ENCODE results near the gene TACR1.

TACR1 gene

GRCh38 chr2:75142081-75142480 lies 57.2 kb downstream of the TACR1 start:
- no peak for DNase-seq

DNA sequence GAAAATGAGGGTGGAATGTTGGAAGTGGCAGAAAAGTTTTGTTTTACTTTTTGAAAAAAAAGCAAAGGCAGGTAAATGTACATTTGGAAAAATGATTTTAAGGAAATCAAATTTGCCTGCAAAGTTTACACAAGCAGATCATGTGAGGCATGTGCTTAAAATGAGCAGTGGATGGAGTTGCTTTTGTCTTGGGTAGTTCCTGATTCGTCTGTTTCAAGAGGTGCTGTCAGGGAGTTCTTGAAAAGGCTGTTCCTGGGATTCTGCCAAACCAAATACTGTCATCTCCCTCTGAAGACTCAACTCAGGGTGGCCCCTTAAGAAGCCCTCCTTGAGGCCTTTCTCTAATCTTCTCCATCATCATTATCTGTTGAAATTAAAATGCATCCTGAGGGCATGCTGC lies 59.0 kb downstream of the TACR1 start:
- DNase-seq, result no peak

GRCh38 chr2:75139171-75139570 lies 60.1 kb downstream of the TACR1 start:
- no peak for DNase-seq

DNA sequence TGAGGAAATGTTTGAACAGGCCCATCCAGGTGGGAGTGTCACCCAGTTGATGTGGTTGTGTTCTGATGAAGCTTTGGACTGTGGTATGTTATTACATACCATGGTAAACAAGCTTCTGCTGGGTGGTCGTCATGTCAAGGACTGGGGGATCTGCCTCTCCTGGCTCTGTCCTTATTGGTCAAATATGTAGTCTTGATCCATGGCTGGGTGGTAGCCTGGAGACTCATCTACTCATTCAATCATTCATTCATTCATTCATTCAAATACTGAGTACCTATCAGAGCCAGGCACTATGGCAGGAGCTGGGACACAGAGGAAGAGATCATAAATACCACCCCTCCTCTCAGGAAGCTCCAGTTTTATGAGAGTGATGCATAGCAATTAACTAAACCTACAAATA lies 60.8 kb downstream of the TACR1 start:
- no peak for DNase-seq

DNA sequence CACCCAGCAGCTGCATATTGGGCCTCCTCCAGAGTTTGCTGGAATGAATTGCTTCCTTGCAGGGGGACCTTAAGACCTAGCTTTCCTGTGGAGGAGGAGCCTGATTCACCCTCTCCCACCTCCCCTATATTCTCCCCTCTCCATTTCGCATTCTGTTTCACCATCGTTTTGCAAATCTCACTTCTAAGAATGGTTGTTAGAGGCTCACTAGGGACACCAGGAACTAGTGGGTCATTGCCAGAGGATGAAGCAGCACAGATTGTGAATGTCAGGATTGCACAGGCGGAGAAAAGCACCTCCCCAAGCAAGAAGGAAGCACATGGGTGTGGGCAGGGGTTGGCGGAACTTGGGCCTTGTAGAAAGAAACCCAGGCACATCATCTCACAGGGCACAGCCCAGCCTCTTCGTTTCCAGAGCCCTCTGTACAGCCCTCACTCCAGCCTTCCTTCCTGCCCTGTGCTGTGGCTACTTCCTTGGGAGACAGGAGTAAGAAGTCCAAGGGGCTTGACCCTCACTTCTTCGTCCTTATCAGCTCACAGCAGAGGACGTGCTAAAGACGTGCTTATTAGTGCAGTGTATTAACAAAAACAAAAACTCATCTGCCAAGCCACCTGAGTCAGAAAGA lies 63.4 kb downstream of the TACR1 start:
- no peak for DNase-seq

DNA sequence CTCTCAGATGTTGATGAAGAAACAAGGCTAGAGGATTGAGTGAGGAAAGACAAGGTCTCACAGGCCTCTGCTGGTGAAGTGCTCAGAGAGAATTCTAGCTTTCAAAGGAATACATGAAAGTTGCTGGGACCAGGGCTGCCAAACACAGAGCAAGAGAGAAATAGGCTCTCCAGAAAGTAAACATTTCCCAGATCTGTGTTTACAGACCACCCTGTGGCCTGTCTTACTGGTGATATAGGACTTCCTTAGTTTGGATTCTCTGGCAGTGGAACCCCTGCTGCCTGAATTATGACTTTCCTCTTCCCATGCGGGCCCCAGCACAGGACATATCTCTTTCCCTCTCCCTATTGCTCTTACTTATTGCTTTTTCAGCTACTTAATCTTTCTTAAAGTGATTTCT lies 64.5 kb downstream of the TACR1 start:
- no peak for DNase-seq

DNA sequence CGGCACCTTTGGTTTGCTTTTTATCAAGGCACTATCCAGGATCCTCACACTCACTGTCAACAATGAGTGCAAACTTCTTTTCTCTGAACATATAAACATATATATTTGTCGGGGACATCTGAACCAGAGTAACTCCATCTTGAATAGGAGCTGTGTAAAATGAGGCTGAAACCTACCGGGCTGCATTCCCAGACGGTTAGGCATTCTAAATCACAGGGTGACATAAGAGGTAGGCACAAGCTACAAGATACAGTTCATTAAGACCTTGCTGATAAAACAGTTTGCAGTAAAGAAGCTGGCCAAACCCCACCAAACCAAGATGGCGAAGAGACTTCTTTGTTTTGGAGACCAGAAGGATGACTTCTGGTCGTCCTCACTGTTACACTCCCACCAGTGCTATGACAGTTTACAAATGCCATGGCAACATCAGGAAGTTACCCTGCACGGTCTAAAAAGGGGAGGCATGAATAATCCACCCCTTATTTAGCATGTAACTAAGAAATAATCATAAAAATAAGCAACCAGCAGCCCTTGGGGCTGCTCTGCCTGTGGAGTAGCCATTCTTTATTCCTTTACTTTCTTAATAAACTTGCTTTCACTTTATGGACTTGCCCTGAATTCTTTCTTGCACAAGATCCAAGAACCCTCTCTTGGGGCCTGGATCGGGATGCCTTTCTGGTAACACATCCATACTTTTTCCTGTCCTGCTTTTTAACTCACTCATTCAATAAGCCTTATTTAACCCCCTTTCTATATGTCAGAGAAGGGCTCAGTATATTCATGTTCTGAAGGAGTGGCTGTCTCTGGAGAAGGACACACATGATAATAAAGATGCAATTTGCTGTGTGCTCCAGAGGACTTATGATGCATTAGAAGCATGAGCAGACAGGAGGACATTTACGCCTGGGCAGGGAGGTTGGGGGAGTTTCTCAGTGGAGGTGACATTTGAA lies 65.4 kb downstream of the TACR1 start:
- no peak for DNase-seq

- DNase-seq, result no peak
Measured at GRCh38 chr2:75130171-75130570, 69.1 kb downstream of the TACR1 start.

DNA sequence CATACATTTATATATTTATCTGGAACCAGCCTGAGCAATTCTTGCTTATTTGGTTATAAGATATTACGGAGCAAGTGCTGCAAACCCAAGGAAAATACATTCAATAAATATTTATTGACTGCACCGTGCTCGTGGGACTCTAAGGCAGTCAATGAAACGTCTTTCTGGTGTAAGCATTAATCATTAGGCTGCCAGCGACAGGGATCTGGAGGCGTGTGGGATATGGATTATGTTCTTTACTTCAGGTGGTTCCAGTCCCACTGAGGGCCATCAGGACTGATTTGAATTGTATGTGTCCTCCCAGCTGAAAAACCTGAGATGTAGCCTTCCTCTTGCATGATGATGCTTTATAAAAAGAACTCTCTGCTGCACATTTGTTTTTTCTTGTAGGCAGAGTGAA lies 75.4 kb downstream of the TACR1 start:
- DNase-seq, result no peak

DNA sequence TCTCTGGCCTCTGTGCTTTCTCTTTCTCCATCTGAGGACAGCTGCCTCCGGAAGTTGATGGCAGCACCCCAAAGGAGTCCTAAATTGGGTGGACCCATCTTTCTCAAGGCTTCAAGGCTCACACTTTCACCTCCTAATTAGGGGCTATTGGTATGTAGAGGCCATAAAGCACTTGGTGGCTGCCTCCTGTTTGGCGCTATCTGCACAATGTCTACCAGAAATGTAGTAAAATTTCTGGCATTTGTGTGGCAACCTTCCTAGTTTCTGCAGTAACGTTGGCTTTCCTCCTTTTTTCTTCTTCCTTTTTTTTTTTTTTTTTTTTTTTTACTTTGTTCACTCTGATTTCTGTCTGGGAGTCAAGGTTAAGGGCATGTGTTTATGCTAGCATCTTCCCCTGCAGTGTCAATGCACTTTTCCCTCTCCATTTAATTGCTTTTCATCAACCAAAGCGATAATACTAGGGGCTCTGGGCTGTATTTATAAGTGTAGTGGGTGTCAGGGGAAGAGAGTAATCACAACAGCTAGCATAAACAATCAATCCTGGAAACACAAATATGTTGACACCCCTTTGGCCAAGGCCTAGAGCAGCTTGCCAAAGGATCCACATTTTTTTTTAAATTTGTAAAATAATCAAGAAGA lies 86.0 kb downstream of the TACR1 start:
- no peak for DNase-seq

- peak; percentile 4 for DNase-seq
Measured at GRCh38 chr2:75108937-75109482, 90.3 kb downstream of the TACR1 start.

- no peak for DNase-seq
Measured at GRCh38 chr2:75102011-75102410, 97.3 kb downstream of the TACR1 start.

- no peak for DNase-seq
Measured at GRCh38 chr2:75100801-75101151, 98.5 kb downstream of the TACR1 start.

DNA sequence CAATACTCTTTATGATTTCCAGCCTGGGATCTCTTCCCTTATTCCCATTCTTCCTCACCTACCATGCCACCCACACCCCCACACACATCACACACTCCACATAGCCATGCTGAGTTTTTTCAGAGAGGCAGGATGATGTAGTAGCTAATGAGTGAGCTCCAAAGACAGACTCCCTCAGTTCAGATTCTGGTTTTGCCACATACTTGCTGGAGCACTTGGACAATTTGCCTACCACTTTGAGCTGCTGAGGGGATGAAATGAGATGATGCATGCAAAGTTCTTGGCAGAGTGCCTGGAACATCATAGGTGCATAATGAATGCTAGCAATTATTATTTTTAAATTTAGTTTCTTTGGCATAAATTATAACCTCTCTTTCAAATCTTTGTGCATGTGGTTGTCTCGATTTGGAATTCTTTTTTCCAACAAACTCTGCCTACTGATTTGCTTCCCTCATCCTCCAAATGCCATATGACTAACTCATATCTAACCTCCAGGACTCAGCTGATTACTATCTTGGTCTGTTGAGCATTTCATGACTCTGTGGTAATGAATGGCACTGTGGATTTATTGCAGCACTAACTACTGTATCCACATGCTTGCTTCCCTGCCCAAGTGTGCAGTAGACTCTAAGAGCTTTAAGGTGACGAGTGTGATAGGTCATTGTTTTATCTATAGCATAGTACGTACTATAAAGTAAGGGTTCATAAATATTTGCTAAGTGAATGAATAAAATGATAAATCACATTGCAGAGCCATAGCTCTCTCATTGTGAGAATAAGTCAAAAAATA lies 99.1 kb downstream of the TACR1 start:
- DNase-seq, result peak; percentile 8

DNA sequence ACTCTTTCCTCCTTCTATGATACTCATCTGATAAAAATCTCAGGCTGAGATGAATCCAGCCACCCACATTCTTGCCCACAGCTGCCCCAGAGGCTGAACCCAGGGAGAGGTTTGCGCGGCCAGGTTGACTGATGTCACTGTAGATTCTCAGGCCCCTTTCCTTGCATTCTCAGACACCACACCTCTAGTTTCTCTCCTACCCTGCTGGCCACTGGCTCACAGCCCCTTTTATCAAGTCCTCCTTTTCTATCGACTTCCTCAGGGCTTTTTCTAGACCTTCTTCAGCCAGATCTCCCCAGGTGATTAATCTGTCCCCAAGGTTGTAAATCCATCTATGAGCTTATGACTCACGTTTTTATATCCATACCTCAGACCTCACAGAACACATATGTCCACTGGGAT lies 99.8 kb downstream of the TACR1 start:
- no peak for DNase-seq

- peak; percentile 44 for DNase-seq
Measured at GRCh38 chr2:75098856-75099255, 100.5 kb downstream of the TACR1 start.

- DNase-seq, result no peak
Measured at GRCh38 chr2:75097831-75098230, 101.5 kb downstream of the TACR1 start.

DNA sequence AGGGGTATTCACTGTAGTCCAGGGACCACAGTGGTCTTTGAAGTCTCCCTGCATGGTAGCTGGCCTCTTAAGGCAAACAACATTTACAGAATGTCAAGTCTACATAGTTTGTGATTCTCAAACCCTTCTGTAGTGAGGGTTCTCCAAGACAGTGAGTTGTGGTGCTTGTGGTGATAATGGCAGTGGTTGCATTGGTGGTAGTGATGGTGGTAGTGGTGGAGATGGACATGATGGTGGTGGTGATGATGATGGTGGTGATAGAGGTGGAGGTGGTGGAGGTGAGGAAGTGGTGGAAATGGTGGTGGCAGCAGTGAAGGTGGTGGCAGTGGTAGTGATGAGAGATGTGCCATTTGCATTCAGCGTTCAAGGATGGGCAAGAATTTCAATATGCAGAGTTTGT lies 104.9 kb downstream of the TACR1 start:
- DNase-seq, result no peak

- DNase-seq, result no peak
Measured at GRCh38 chr2:75090770-75091515, 108.4 kb downstream of the TACR1 start.

DNA sequence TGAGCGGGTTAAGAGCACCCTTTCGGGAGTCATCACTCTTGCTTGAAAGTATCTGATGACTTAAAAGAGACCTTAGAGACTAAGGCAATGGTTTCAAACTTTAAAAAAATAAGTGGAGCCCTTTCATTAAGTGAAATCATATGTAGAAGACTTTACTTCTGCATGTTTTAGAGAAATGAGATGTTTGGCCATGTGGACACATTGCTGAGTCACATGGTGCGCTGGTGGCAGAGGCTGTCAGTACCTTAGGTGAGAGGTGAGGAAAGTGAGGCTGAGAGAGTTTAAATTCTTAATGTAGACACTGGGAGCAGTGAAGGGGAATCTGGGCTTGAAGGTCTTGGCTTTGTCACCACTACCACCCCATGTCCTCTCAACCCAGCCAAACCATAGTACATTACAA lies 109.8 kb downstream of the TACR1 start:
- no peak for DNase-seq

GRCh38 chr2:75088791-75089190 lies 110.5 kb downstream of the TACR1 start:
- no peak for DNase-seq

DNA sequence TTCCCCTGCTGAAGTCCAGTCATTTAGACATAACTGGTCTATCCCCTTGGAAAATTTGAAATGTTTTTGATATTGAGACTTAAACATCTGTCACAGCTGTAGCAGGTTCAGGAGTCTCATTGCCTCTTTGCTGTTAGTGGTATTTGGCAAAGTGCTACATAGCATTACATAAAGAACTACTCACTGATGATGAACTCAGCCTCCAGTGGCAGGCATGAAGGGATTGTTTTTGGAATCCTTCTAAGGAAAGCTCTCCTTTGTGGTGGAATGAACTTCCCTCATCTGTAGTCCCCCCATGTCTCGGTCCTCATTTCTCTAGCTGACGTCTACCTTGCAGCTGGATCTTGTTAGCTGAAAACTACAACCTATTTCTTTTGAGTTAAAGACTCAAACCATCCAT lies 111.6 kb downstream of the TACR1 start:
- DNase-seq, result no peak
